Measurements from ENCODE around the gene SPOCK1. TPM values are rescaled to one million over a fixed set of nuclear protein-coding genes. Genes with fewer than 3 reads are reported as not detected.

SPOCK1 gene
- total RNA-seq, 2 donors from 2014 or later: 2.1 to 8.5 TPM

DNA sequence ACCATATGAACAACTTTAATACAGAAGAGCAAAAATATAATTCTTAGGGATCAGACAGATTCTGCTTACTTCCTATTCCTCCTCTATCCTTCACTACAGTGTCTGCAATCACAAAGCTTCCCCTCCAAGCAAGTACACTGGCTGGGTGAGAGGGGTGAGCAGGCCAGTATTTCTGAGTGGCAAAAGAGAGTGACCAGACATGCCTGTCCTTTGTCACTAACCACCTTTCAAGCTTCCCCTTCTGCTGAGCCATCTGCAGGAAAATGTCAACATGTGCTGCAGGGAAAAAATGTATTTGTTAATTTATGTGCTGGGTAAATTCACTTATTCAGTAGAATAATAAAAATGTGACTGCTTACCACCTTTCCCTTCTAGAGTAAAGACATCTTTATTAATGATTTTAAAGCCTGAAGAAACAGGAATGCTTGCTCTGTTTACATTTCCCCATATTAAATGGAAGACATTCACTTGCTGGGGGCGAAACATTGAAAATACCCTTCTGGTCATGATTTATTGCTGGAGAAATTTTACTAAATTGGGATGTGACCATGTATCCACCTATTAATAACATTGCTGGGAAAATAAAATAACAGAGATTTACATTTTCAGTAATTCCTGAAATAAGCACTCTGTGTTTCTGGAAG lies 84.9 kb downstream of the SPOCK1 start:
- DNase-seq: no peak
- no peaks in the 10 kb centered on the region for H3K36me3 ChIP-seq
- no peaks in the 10 kb centered on the region for H3K9me3 ChIP-seq
- no peak overlapping the region for H3K27ac ChIP-seq
- H3K27me3 ChIP-seq: no peaks in the 10 kb centered on the region
- H3K4me1 ChIP-seq: no peaks in the 10 kb centered on the region
- intact Hi-C loops (cut with DNase I): no loop called here
- no peak overlapping the region for H3K9ac ChIP-seq (ENCODE audit: low read depth in 2 of 2, low read length in 2 of 2)
- TF ChIP-seq, protein P1, sequence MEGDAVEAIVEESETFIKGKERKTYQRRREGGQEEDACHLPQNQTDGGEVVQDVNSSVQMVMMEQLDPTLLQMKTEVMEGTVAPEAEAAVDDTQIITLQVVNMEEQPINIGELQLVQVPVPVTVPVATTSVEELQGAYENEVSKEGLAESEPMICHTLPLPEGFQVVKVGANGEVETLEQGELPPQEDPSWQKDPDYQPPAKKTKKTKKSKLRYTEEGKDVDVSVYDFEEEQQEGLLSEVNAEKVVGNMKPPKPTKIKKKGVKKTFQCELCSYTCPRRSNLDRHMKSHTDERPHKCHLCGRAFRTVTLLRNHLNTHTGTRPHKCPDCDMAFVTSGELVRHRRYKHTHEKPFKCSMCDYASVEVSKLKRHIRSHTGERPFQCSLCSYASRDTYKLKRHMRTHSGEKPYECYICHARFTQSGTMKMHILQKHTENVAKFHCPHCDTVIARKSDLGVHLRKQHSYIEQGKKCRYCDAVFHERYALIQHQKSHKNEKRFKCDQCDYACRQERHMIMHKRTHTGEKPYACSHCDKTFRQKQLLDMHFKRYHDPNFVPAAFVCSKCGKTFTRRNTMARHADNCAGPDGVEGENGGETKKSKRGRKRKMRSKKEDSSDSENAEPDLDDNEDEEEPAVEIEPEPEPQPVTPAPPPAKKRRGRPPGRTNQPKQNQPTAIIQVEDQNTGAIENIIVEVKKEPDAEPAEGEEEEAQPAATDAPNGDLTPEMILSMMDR (IDR thresholded peaks at IDR 0.05): no peak
- H3K4me3 ChIP-seq: no peak overlapping the region

DNA sequence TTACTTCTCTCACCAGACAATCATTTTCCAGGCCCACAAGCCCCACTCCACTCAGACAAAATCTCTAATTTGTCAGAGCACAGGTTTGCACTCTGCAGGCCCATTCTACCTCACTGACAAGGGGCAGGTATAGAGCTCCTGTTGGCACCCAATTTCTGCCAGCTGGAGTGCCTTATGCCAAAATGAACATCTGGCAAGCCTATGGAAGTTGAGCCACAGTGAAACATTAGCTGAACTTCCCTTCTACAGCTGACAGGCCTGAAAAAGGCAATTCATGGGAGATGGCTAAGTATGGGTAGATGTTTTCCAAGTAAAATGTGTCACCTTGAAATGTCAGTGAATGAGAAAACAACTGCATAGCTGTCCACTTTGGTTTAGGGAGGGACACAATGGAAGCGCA lies 87.0 kb downstream of the SPOCK1 start:
- intact Hi-C loops (cut with DNase I): no loop called here
- no peaks in the 10 kb centered on the region for H3K36me3 ChIP-seq
- no peak overlapping the region for H3K27ac ChIP-seq
- H3K27me3 ChIP-seq: no peaks in the 10 kb centered on the region
- no peak for DNase-seq
- H3K4me3 ChIP-seq: no peak overlapping the region
- TF ChIP-seq, protein P1 (IDR thresholded peaks at IDR 0.05): no peak
- no peaks in the 10 kb centered on the region for H3K9me3 ChIP-seq
- H3K4me1 ChIP-seq: no peaks in the 10 kb centered on the region
- no peak overlapping the region for H3K9ac ChIP-seq (ENCODE audit: low read depth in 2 of 2, low read length in 2 of 2)

DNA sequence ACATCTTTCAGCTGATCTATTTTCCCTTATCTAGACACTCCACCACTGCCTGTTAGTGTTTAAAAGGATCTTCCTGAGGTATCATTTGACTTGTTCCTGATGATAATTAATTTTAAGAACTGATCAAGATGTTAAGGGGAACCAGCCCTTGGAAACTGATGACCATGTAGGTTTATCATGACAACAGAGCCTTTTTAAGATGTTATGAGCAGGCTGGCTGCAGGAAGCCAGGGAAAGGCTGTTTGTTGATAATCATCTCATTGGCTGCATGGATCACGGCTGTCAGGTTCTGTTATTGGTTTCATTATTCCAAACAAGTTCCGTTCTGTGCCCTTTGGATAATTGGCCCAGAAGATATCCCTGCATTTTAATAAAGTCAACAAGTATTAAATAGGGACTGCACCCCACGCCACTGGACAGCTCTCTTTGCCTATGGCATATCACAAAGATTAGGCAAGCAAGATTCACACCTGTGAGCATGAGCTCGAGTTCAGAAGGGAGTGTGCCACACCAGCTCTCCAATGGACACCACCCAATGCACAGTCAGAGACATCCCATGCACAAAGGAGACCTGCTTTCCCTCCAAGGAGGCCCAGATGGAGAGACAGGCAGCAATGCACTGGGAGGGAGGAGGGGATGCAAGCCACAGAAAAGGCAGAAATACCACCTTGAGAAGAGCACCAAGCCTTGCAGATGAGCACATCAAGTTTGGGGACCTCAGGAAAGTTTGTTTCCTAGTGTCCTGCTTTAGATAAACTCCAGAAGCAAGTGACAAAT lies 88.7 kb downstream of the SPOCK1 start:
- no peak for DNase-seq
- Histone ChIP-seq H3K4me1 (no peaks in the 10 kb centered on the region), H3K27me3 (no peaks in the 10 kb centered on the region), H3K27ac (no peak overlapping the region), H3K36me3 (no peaks in the 10 kb centered on the region), H3K9ac (ENCODE audit: low read depth in 2 of 2, low read length in 2 of 2) (no peak overlapping the region), H3K9me3 (no peaks in the 10 kb centered on the region), H3K4me3 (no peak overlapping the region)
- intact Hi-C loops (cut with DNase I): no loop called here
- TF ChIP-seq, protein P1 (IDR thresholded peaks at IDR 0.05): no peak

DNA sequence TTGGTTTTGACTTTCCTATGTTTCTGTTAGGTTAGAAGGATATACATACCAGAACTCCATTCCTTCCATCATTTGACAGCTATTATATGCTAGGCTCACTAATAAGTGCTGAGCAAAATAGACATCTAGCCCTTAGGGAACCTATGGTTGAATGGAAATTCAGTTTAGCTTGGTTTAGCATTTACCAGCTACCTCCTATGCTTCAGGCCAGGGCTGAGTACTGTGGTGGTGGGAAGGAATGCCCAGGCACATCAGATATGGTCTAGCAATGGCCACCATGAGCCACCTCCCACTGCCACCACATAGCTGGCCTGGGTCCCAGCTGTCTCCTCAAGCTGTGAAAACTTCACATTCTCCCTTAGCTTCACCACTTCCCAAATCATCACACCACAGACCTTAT lies 89.4 kb downstream of the SPOCK1 start:
- Histone ChIP-seq H3K9ac (ENCODE audit: low read depth in 2 of 2, low read length in 2 of 2) (no peak overlapping the region), H3K4me3 (no peak overlapping the region), H3K27me3 (no peaks in the 10 kb centered on the region), H3K9me3 (no peaks in the 10 kb centered on the region), H3K36me3 (no peaks in the 10 kb centered on the region), H3K27ac (no peak overlapping the region), H3K4me1 (no peaks in the 10 kb centered on the region)
- intact Hi-C loops (cut with DNase I): no loop called here
- TF ChIP-seq, protein P1 (IDR thresholded peaks at IDR 0.05): no peak
- DNase-seq: no peak

DNA sequence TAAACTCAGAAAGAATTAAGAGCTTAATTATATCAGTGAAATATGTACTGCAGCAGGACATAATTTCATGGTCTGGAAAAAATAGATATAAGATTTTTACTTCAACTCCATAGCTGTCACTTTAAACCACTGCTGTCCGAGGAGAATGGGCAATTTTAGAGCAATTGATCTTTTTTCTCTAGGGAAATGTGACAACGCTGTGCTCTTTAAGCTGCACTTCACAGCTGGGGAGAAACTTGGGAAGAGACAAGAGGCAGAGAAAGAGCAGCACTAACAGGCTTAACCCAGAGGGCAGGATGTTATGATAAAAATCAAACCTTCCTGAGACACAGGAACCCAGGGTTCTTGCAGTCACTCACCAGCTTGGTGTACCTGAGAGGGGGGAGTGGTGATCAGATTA lies 92.0 kb downstream of the SPOCK1 start:
- H3K36me3 ChIP-seq: no peaks in the 10 kb centered on the region
- TF ChIP-seq, protein P1 (IDR thresholded peaks at IDR 0.05): no peak
- H3K4me1 ChIP-seq: no peaks in the 10 kb centered on the region
- H3K27ac ChIP-seq: no peak overlapping the region
- H3K9me3 ChIP-seq: no peaks in the 10 kb centered on the region
- H3K27me3 ChIP-seq: no peaks in the 10 kb centered on the region
- intact Hi-C loops (cut with DNase I): no loop called here
- H3K4me3 ChIP-seq: no peak overlapping the region
- H3K9ac ChIP-seq (ENCODE audit: low read depth in 2 of 2, low read length in 2 of 2): no peak overlapping the region
- no peak for DNase-seq
